Neural cell (in vitro differentiated cells): ENCODE measurements around the gene PLOD2. TPM values are rescaled to one million over a fixed set of nuclear protein-coding genes. Genes with fewer than 3 reads are reported as not detected.

Experiments used
- H2AFZ ChIP-seq: fragments of 200-600, 300-800 bp; sonication (generic), shearing (Covaris generic); 2 replicates; pipeline ENCODE4 v1.6.0; 2014; ENCODE audit warnings: low read depth, mild to moderate bottlenecking, antibody characterized with exemption, low read length, moderate library complexity
- H3F3A ChIP-seq: fragments of 200-600 bp; shearing (Covaris generic); 2 replicates; pipeline ENCODE4 v1.6.1; 2016; ENCODE audit warnings: mild to moderate bottlenecking, moderate library complexity, mixed read lengths, antibody characterized with exemption, low read length; ENCODE audit not compliant: insufficient read depth, poor library complexity, severe bottlenecking
- H3K27ac ChIP-seq: fragments of 200-600, 300-800 bp; sonication (generic), shearing (Covaris generic); 2 replicates; pipeline ENCODE4 v1.5.1; 2014; ENCODE audit warnings: mild to moderate bottlenecking, low read length, moderate library complexity
- H3K27me3 ChIP-seq: fragments of 300-800, 200-600 bp; sonication (generic), shearing (Covaris generic); 2 replicates; pipeline ENCODE4 v1.6.0; 2014; ENCODE audit warnings: mild to moderate bottlenecking, low read depth, low read length, moderate library complexity; ENCODE audit not compliant: insufficient read depth
- H3K36me3 ChIP-seq: fragments of 300-800, 200-600 bp; sonication (generic), shearing (Covaris generic); 2 replicates; pipeline ENCODE4 v1.5.1; 2014; ENCODE audit warnings: mild to moderate bottlenecking, antibody characterized with exemption, low read length, moderate library complexity; ENCODE audit not compliant: insufficient read depth
- H3K4me2 ChIP-seq: fragments of 300-800, 200-600 bp; sonication (generic), shearing (Covaris generic); 2 replicates; pipeline ENCODE4 v1.6.0; 2014; ENCODE audit warnings: mild to moderate bottlenecking, low read length
- H3K4me3 ChIP-seq: fragments of 300-800, 200-600 bp; sonication (generic), shearing (Covaris generic); 2 replicates; pipeline ENCODE4 v1.5.1; 2014; ENCODE audit warnings: mild to moderate bottlenecking, low read length, moderate library complexity
- H3K79me2 ChIP-seq: fragments of 200-600 bp; shearing (Covaris generic); replicated peaks from 2 replicates; pipeline ENCODE4 v1.6.0; 2014; ENCODE audit warnings: mild to moderate bottlenecking, low read length, moderate library complexity; ENCODE audit not compliant: insufficient read depth
- H3K9ac ChIP-seq: fragments of 300-800, 200-600 bp; sonication (generic), shearing (Covaris generic); 2 replicates; pipeline ENCODE4 v1.6.1; 2016; ENCODE audit warnings: mild to moderate bottlenecking, low read length, mixed read lengths
- H3K9me2 ChIP-seq: fragments of 200-600 bp; shearing (Covaris generic); 2 replicates; pipeline ENCODE4 v1.6.1; 2016; ENCODE audit warnings: mild to moderate bottlenecking, low read length, mixed read lengths; ENCODE audit not compliant: insufficient read depth
- H3K9me3 ChIP-seq: fragments of 200-600, 300-800 bp; sonication (generic), shearing (Covaris generic); 2 replicates; pipeline ENCODE4 v1.6.1; 2016; ENCODE audit warnings: mild to moderate bottlenecking, mixed run types, low read length, moderate library complexity, mixed read lengths
- H4K20me1 ChIP-seq: fragments of 200-600 bp; shearing (Covaris generic); 2 replicates; pipeline ENCODE4 v1.6.1; 2016; ENCODE audit warnings: mild to moderate bottlenecking, mixed run types; ENCODE audit not compliant: insufficient read depth
- EP300 ChIP-seq: fragments of 450-650 bp; conservative IDR thresholded peaks from 2 replicates; pipeline ENCODE4 v1.6.1; 2014; ENCODE audit warnings: antibody characterized with exemption, mild to moderate bottlenecking, moderate library complexity; ENCODE audit not compliant: poor library complexity, severe bottlenecking
- EZH2 ChIP-seq: fragments of 200-600, 300-800 bp; shearing (Covaris generic), sonication (generic); IDR thresholded peaks from 2 replicates; pipeline ENCODE4 v1.6.1; 2014; ENCODE audit warnings: antibody characterized with exemption, low read length, borderline replicate concordance, mild to moderate bottlenecking; ENCODE audit not compliant: insufficient read depth, poor library complexity, severe bottlenecking
- MXI1 ChIP-seq: fragments of 450-650 bp; conservative IDR thresholded peaks from 2 replicates; pipeline ENCODE4 v1.6.1; 2014; ENCODE audit warnings: antibody characterized with exemption, mild to moderate bottlenecking; ENCODE audit not compliant: poor library complexity, severe bottlenecking
- POLR2AphosphoS5 ChIP-seq: IDR thresholded peaks from 2 replicates; pipeline ENCODE4 v1.6.1; 2012
- RAD21 ChIP-seq: fragments of 450-650 bp; conservative IDR thresholded peaks from 2 replicates; pipeline ENCODE4 v1.6.1; 2014; ENCODE audit warnings: antibody characterized with exemption, mild to moderate bottlenecking, moderate library complexity
- SMC3 ChIP-seq: fragments of 450-650 bp; conservative IDR thresholded peaks from 2 replicates; pipeline ENCODE4 v1.6.1; 2014; ENCODE audit warnings: antibody characterized with exemption, mild to moderate bottlenecking, moderate library complexity; ENCODE audit not compliant: poor library complexity
- TAF1 ChIP-seq: IDR thresholded peaks from 2 replicates; pipeline ENCODE4 v1.6.1; 2012; ENCODE audit warnings: low read depth
- polyA plus RNA-seq: library from polyadenylated mRNA; depleted of rRNA; stranded (reverse); fragments of >200 nt; gene quantifications from 2 replicates; pipeline ENCODE4 v1.2.3, GENCODE V29; 2014
- TF ChIP-seq, protein P1 (sequence below): fragments of 450-650 bp; IDR thresholded peaks from 2 replicates; pipeline ENCODE4 v1.5.1; 2014; ENCODE audit warnings: antibody characterized with exemption, mild to moderate bottlenecking, moderate library complexity; ENCODE audit not compliant: poor library complexity, severe bottlenecking
- TF ChIP-seq, protein P2 (sequence below): IDR thresholded peaks from 2 replicates; pipeline ENCODE4 v1.6.1; 2012; ENCODE audit warnings: borderline replicate concordance

PLOD2 gene
- polyA plus RNA-seq, 1 donor from 2014 or later: 5.6 TPM

DNA sequence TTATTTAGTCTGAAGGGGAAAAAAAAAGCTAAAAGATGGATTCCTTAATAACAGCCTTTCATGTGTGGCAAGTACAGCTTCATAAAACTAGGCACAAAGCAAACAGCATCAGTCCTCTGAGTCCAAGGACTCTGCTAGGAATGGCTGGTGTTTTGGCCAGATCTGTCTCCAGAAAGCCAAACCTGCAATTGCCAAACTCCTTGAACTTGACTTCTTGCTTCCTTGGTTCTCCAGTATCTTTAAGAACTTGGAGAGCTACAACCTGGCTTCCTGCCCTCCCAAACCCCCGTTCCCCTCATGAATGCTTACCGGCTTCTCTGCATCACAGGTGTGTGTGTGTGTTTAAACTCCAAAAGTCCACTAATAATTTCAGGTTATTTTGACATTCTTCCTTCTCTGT is 1.6 kb upstream of the PLOD2 start:
- Histone ChIP-seq H3K9me2 (no peaks in the 10 kb centered on the region), H3K36me3 (no peaks in the 10 kb centered on the region), H4K20me1 (no peaks in the 10 kb centered on the region), H3K27ac (no peak overlapping the region), H3K4me2 (no peak overlapping the region), H3K27me3 (peaks cover 6% of the 10 kb centered on the region), H3K79me2 (no peaks in the 10 kb centered on the region), H3K9ac (no peak overlapping the region), H2AFZ (no peak overlapping the region), H3K4me3 (no peak overlapping the region), H3K9me3 (no peaks in the 10 kb centered on the region), H3F3A (no peaks in the 10 kb centered on the region)
- TF ChIP-seq EP300 (no peak), POLR2AphosphoS5 (no peak), RAD21 (no peak), MXI1 (no peak), TAF1 (no peak), SMC3 (no peak), EZH2 (no peak)
- TF ChIP-seq, protein P1, sequence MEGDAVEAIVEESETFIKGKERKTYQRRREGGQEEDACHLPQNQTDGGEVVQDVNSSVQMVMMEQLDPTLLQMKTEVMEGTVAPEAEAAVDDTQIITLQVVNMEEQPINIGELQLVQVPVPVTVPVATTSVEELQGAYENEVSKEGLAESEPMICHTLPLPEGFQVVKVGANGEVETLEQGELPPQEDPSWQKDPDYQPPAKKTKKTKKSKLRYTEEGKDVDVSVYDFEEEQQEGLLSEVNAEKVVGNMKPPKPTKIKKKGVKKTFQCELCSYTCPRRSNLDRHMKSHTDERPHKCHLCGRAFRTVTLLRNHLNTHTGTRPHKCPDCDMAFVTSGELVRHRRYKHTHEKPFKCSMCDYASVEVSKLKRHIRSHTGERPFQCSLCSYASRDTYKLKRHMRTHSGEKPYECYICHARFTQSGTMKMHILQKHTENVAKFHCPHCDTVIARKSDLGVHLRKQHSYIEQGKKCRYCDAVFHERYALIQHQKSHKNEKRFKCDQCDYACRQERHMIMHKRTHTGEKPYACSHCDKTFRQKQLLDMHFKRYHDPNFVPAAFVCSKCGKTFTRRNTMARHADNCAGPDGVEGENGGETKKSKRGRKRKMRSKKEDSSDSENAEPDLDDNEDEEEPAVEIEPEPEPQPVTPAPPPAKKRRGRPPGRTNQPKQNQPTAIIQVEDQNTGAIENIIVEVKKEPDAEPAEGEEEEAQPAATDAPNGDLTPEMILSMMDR: no peak

DNA sequence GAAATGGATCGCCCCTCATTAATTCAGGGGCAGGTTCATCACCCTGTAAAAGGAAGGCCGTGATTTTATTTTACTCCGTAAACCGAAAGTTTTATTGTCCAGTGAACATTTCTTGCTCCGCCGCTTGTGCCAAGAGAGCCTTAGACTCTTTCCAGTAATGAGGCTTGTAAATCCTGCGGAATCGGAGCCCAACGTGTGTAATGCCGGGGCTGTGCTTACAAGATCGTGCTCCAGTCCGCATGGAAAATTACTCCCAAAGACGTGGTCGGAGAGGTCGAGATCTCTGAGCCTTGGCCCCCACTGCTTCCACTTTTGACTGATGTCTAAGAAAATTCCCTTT is 649 bp upstream of the PLOD2 start:
- no peak overlapping the region for H3K4me2 ChIP-seq
- no peak overlapping the region for H3K27ac ChIP-seq
- TF ChIP-seq EP300 (no peak), RAD21 (no peak), POLR2AphosphoS5 (no peak), MXI1 (no peak), EZH2 (no peak), TAF1 (no peak), SMC3 (no peak)
- TF ChIP-seq, protein P2, sequence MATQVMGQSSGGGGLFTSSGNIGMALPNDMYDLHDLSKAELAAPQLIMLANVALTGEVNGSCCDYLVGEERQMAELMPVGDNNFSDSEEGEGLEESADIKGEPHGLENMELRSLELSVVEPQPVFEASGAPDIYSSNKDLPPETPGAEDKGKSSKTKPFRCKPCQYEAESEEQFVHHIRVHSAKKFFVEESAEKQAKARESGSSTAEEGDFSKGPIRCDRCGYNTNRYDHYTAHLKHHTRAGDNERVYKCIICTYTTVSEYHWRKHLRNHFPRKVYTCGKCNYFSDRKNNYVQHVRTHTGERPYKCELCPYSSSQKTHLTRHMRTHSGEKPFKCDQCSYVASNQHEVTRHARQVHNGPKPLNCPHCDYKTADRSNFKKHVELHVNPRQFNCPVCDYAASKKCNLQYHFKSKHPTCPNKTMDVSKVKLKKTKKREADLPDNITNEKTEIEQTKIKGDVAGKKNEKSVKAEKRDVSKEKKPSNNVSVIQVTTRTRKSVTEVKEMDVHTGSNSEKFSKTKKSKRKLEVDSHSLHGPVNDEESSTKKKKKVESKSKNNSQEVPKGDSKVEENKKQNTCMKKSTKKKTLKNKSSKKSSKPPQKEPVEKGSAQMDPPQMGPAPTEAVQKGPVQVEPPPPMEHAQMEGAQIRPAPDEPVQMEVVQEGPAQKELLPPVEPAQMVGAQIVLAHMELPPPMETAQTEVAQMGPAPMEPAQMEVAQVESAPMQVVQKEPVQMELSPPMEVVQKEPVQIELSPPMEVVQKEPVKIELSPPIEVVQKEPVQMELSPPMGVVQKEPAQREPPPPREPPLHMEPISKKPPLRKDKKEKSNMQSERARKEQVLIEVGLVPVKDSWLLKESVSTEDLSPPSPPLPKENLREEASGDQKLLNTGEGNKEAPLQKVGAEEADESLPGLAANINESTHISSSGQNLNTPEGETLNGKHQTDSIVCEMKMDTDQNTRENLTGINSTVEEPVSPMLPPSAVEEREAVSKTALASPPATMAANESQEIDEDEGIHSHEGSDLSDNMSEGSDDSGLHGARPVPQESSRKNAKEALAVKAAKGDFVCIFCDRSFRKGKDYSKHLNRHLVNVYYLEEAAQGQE: no peak
- TF ChIP-seq, protein P1: no peak
- H3K4me3 ChIP-seq: peak overlapping the region; percentile 74
- no peaks in the 10 kb centered on the region for H3K9me2 ChIP-seq
- H3K9ac ChIP-seq: peak overlapping the region; percentile 62
- H3K36me3 ChIP-seq: no peaks in the 10 kb centered on the region
- H3K79me2 ChIP-seq: no peaks in the 10 kb centered on the region
- no peaks in the 10 kb centered on the region for H3K9me3 ChIP-seq
- H4K20me1 ChIP-seq: no peaks in the 10 kb centered on the region
- H3K27me3 ChIP-seq: peaks cover 6% of the 10 kb centered on the region
- H2AFZ ChIP-seq: no peak overlapping the region
- H3F3A ChIP-seq: no peaks in the 10 kb centered on the region
